Activated B cell treated with CpG ODN at 0.5 μM for 24 hours (primary cell): Measurements from ENCODE around the gene STX18. TPM values are rescaled to one million over a fixed set of nuclear protein-coding genes. Genes with fewer than 3 reads are reported as not detected.

Source experiments
- ATAC-seq: fragments of 200-7000 bp; cut with Tn5 transposase; one replicate; pipeline ENCODE4 v1.10.0; 2021; ENCODE audit warnings: low read depth, mild to moderate bottlenecking, moderate library complexity
- CTCF ChIA-PET: fragments of 350-600 bp; sonication (Branson Sonifier 250); formaldehyde crosslinking; loops from one replicate; lab custom pipeline; 2021; ENCODE audit warnings: antibody characterized with exemption; lab: Charles Lee
- POLR2A ChIA-PET: fragments of 350-600 bp; sonication (Branson Sonifier 250); formaldehyde crosslinking; loops from one replicate; lab custom pipeline; 2021; ENCODE audit warnings: antibody characterized with exemption; lab: Charles Lee
- DNase-seq: peaks from one replicate; pipeline ENCODE4 v3.0.0; 2022
- H3K27ac Mint-ChIP-seq: one replicate; pipeline ENCODE4 v1.8.0; 2020; ENCODE audit warnings: mixed read lengths
- H3K27me3 Mint-ChIP-seq: one replicate; pipeline ENCODE4 v1.8.0; 2021; ENCODE audit warnings: mixed read lengths
- H3K36me3 Mint-ChIP-seq: one replicate; pipeline ENCODE4 v1.8.0; 2021; ENCODE audit warnings: low read depth, mixed read lengths
- H3K4me1 Mint-ChIP-seq: one replicate; pipeline ENCODE4 v1.8.0; 2021; ENCODE audit warnings: mixed read lengths
- H3K4me3 Mint-ChIP-seq: one replicate; pipeline ENCODE4 v1.8.0; 2020; ENCODE audit warnings: mild to moderate bottlenecking, mixed read lengths
- H3K9me3 Mint-ChIP-seq: one replicate; pipeline ENCODE4 v1.8.0; 2020; ENCODE audit warnings: mixed read lengths
- CTCF ChIP-seq: fragments of 200-600 bp; IDR thresholded peaks from one replicate; pipeline ENCODE4 v1.8.0; 2022; ENCODE audit warnings: antibody characterized with exemption, mild to moderate bottlenecking
- intact Hi-C: fragments of 100-400 bp; cut with micrococcal nuclease; formaldehyde crosslinking; loops from one replicate; pipeline ENCODE4 v1.15.1; 2024
- total RNA-seq: library from RNA; stranded (reverse); gene quantifications from 2 replicates; pipeline ENCODE4 v1.2.3, GENCODE V29; 2022

The STX18 gene
- total RNA-seq, 1 donor from 2014 or later = 27.1 TPM

- no peak for ATAC-seq
- Mint-ChIP-seq H3K36me3 (no peaks in the 10 kb centered on the region), H3K4me3 (no peak overlapping the region), H3K27ac (no peak overlapping the region), H3K27me3 (peaks cover 5% of the 10 kb centered on the region), H3K9me3 (no peaks in the 10 kb centered on the region), H3K4me1 (no peaks in the 10 kb centered on the region)
- ChIA-PET POLR2A (no interaction called here), CTCF (no interaction called here)
- intact Hi-C loops = no loop called here
- no peak for TF ChIP-seq CTCF
- no peak for DNase-seq
Measured at GRCh38 chr4:4408132-4408523, 133.7 kb downstream of the STX18 start.

- H3K4me3 Mint-ChIP-seq = no peak overlapping the region
- intact Hi-C loops = no loop called here
- H3K4me1 Mint-ChIP-seq = no peaks in the 10 kb centered on the region
- DNase-seq (no peak), ATAC-seq (no peak)
- POLR2A ChIA-PET = no interaction called here
- no peak overlapping the region for H3K27ac Mint-ChIP-seq
- no peak for TF ChIP-seq CTCF
- CTCF ChIA-PET = no interaction called here
- no peaks in the 10 kb centered on the region for H3K9me3 Mint-ChIP-seq
- H3K27me3 Mint-ChIP-seq = peaks cover 9% of the 10 kb centered on the region
- H3K36me3 Mint-ChIP-seq = no peaks in the 10 kb centered on the region
Measured at GRCh38 chr4:4407299-4408131, 134.3 kb downstream of the STX18 start.

- no peak overlapping the region for H3K27ac Mint-ChIP-seq
- CTCF ChIA-PET = no interaction called here
- ATAC-seq (no peak), DNase-seq (no peak)
- H3K9me3 Mint-ChIP-seq = no peaks in the 10 kb centered on the region
- no peak for TF ChIP-seq CTCF
- H3K36me3 Mint-ChIP-seq = no peaks in the 10 kb centered on the region
- POLR2A ChIA-PET = no interaction called here
- peaks cover 9% of the 10 kb centered on the region for H3K27me3 Mint-ChIP-seq
- no peaks in the 10 kb centered on the region for H3K4me1 Mint-ChIP-seq
- intact Hi-C loops = no loop called here
- no peak overlapping the region for H3K4me3 Mint-ChIP-seq
Measured at GRCh38 chr4:4406455-4407298, 135.2 kb downstream of the STX18 start.

GRCh38 chr4:4405358-4405962 is 136.4 kb downstream of the STX18 start:
- no peak for TF ChIP-seq CTCF
- DNase-seq (no peak), ATAC-seq (no peak)
- no peak overlapping the region for H3K27ac Mint-ChIP-seq
- H3K36me3 Mint-ChIP-seq = no peaks in the 10 kb centered on the region
- CTCF ChIA-PET = no interaction called here
- H3K27me3 Mint-ChIP-seq = peaks cover 9% of the 10 kb centered on the region
- H3K9me3 Mint-ChIP-seq = no peaks in the 10 kb centered on the region
- no peak overlapping the region for H3K4me3 Mint-ChIP-seq
- intact Hi-C loops = no loop called here
- POLR2A ChIA-PET = no interaction called here
- no peaks in the 10 kb centered on the region for H3K4me1 Mint-ChIP-seq

GRCh38 chr4:4402966-4403365 is 138.9 kb downstream of the STX18 start:
- no peaks in the 10 kb centered on the region for H3K4me1 Mint-ChIP-seq
- CTCF ChIA-PET = no interaction called here
- DNase-seq (no peak), ATAC-seq (no peak)
- POLR2A ChIA-PET = no interaction called here
- TF ChIP-seq CTCF = no peak
- H3K27ac Mint-ChIP-seq = no peak overlapping the region
- H3K36me3 Mint-ChIP-seq = no peaks in the 10 kb centered on the region
- no peak overlapping the region for H3K4me3 Mint-ChIP-seq
- H3K27me3 Mint-ChIP-seq = peaks cover 11% of the 10 kb centered on the region
- peaks cover 5% of the 10 kb centered on the region for H3K9me3 Mint-ChIP-seq
- intact Hi-C loops = no loop called here
